Endothelial cell (in vitro differentiated cells): ENCODE results near the gene GNG12. TPM values are rescaled to one million over a fixed set of nuclear protein-coding genes. Genes with fewer than 3 reads are reported as not detected.

Experiments
- DNase-seq: peaks from one replicate; pipeline ENCODE4 v3.0.0; 2021; ENCODE audit warnings: low spot score
- H3K27ac Mint-ChIP-seq: one replicate; pipeline ENCODE4 v1.8.0; 2021; ENCODE audit warnings: mixed read lengths, inconsistent platforms; ENCODE audit not compliant: unreplicated experiment
- H3K27me3 Mint-ChIP-seq: one replicate; pipeline ENCODE4 v1.8.0; 2021; ENCODE audit warnings: mild to moderate bottlenecking, moderate library complexity, mixed read lengths, inconsistent platforms; ENCODE audit not compliant: unreplicated experiment
- H3K36me3 Mint-ChIP-seq: one replicate; pipeline ENCODE4 v1.8.0; 2021; ENCODE audit warnings: mild to moderate bottlenecking, low read depth, mixed read lengths, inconsistent platforms; ENCODE audit not compliant: unreplicated experiment
- H3K4me1 Mint-ChIP-seq: one replicate; pipeline ENCODE4 v1.8.0; 2021; ENCODE audit warnings: mild to moderate bottlenecking, mixed read lengths, inconsistent platforms; ENCODE audit not compliant: unreplicated experiment
- H3K4me3 Mint-ChIP-seq: one replicate; pipeline ENCODE4 v1.8.0; 2021; ENCODE audit warnings: mild to moderate bottlenecking, mixed read lengths, inconsistent platforms; ENCODE audit not compliant: unreplicated experiment
- H3K9me3 Mint-ChIP-seq: one replicate; pipeline ENCODE4 v1.8.0; 2021; ENCODE audit warnings: mixed read lengths, inconsistent platforms; ENCODE audit not compliant: unreplicated experiment
- CTCF ChIP-seq: fragments of 200-600 bp; sonication (generic); IDR thresholded peaks from one replicate; pipeline ENCODE4 v1.5.0; 2021; ENCODE audit warnings: antibody characterized with exemption; ENCODE audit not compliant: unreplicated experiment
- total RNA-seq: library from RNA; stranded (reverse); fragmentation: NEBNext Ultra II Directional; extraction: Animal tissue kit (Norgen Biotek cat#: 25700); gene quantifications from one replicate; pipeline ENCODE4 v1.2.1, GENCODE V29; 2021; ENCODE audit not compliant: unreplicated experiment

The GNG12 gene
- total RNA-seq, 1 donor from 2014 or later = 26.2 TPM

- Mint-ChIP-seq H3K27me3 (peaks cover 2% of the 10 kb centered on the region), H3K4me3 (no peak overlapping the region), H3K4me1 (no peaks in the 10 kb centered on the region), H3K9me3 (no peaks in the 10 kb centered on the region), H3K27ac (no peak overlapping the region), H3K36me3 (peaks cover 12% of the 10 kb centered on the region)
- DNase-seq = no peak
- TF ChIP-seq CTCF = no peak
Measured at GRCh38 chr1:67777016-67777415, 56.3 kb downstream of the GNG12 start.

GRCh38 chr1:67773462-67773861, 59.8 kb downstream of the GNG12 start:
- no peak overlapping the region for H3K4me3 Mint-ChIP-seq
- no peak overlapping the region for H3K27ac Mint-ChIP-seq
- H3K27me3 Mint-ChIP-seq = peaks cover 2% of the 10 kb centered on the region
- no peak for TF ChIP-seq CTCF
- DNase-seq = no peak
- no peaks in the 10 kb centered on the region for H3K4me1 Mint-ChIP-seq
- H3K36me3 Mint-ChIP-seq = peaks cover 12% of the 10 kb centered on the region
- H3K9me3 Mint-ChIP-seq = no peaks in the 10 kb centered on the region

GRCh38 chr1:67771749-67772148, 61.5 kb downstream of the GNG12 start:
- no peak overlapping the region for H3K27ac Mint-ChIP-seq
- DNase-seq = no peak
- peaks cover 2% of the 10 kb centered on the region for H3K27me3 Mint-ChIP-seq
- no peak overlapping the region for H3K4me3 Mint-ChIP-seq
- no peak for TF ChIP-seq CTCF
- no peaks in the 10 kb centered on the region for H3K9me3 Mint-ChIP-seq
- peaks cover 12% of the 10 kb centered on the region for H3K36me3 Mint-ChIP-seq
- H3K4me1 Mint-ChIP-seq = no peaks in the 10 kb centered on the region

- H3K36me3 Mint-ChIP-seq = peaks cover 12% of the 10 kb centered on the region
- DNase-seq = no peak
- H3K4me3 Mint-ChIP-seq = no peak overlapping the region
- peaks cover 2% of the 10 kb centered on the region for H3K4me1 Mint-ChIP-seq
- H3K27me3 Mint-ChIP-seq = peaks cover 2% of the 10 kb centered on the region
- no peak for TF ChIP-seq CTCF
- no peak overlapping the region for H3K27ac Mint-ChIP-seq
- H3K9me3 Mint-ChIP-seq = no peaks in the 10 kb centered on the region
Measured at GRCh38 chr1:67771152-67771551, 62.1 kb downstream of the GNG12 start.

GRCh38 chr1:67769633-67770256, 63.5 kb downstream of the GNG12 start:
- Mint-ChIP-seq H3K4me1 (peaks cover 4% of the 10 kb centered on the region), H3K4me3 (no peak overlapping the region), H3K27ac (no peak overlapping the region), H3K9me3 (no peaks in the 10 kb centered on the region), H3K27me3 (no peaks in the 10 kb centered on the region), H3K36me3 (peaks cover 7% of the 10 kb centered on the region)
- DNase-seq = no peak
- no peak for TF ChIP-seq CTCF
